ENCODE data around the gene TARDBP. TPM values are rescaled to one million over a fixed set of nuclear protein-coding genes. Genes with fewer than 3 reads are reported as not detected.
A peak's percentile ranks its signal among the peaks of the same experiment; 100 is the strongest.

The TARDBP gene
- total and polyA plus RNA-seq, 9 of the 15 experiments (the other 6 are each of a cell fraction or from before 2014, with no cell fraction given), result 122 to 515 (median 243) TPM

- TF ChIP-seq MXD1 (CRISPR knock-in tag; IDR thresholded peaks at IDR 0.05; ENCODE audit: borderline replicate concordance, poor library complexity, severe bottlenecking) (peak; percentile 4), TEAD2 (tag; IDR thresholded peaks at IDR 0.05) (no peak), BRF1 (IDR thresholded peaks at IDR 0.05; ENCODE audit: borderline replicate concordance, extremely low read depth, insufficient read length) (no peak), ZNF347 (CRISPR knock-in tag; IDR thresholded peaks at IDR 0.05; ENCODE audit: low read depth) (no peak), SMAD2 (IDR thresholded peaks at IDR 0.05; ENCODE audit: low read depth, low read length) (no peak), COPS2 (conservative IDR thresholded peaks at IDR 0.05) (no peak), ZKSCAN3 (CRISPR knock-in tag; IDR thresholded peaks at IDR 0.05) (no peak), TSHZ1 (CRISPR knock-in tag; IDR thresholded peaks at IDR 0.05) (no peak), CREB5 (CRISPR knock-in tag; IDR thresholded peaks at IDR 0.05) (no peak), ZNF551 (CRISPR knock-in tag; IDR thresholded peaks at IDR 0.05) (no peak), HDAC1 (IDR thresholded peaks at IDR 0.05) (peak in 1 of 2 experiments; percentile 88; a peak in 2 of 4 replicates), NR2F6 (CRISPR knock-in tag; IDR thresholded peaks at IDR 0.05) (no peak), HMBOX1 (IDR thresholded peaks at IDR 0.05) (no peak), SRSF3 (IDR thresholded peaks at IDR 0.05; ENCODE audit: insufficient read depth, low read length) (no peak), ZNF512 (tag; IDR thresholded peaks at IDR 0.05) (no peak), USF2 (CRISPR knock-in tag; IDR thresholded peaks at IDR 0.05) (0 out of 2 replicates have a peak, but pooled peaks have one; percentile 9)
Observed at GRCh38 chr1:11059155-11059967, 46.9 kb downstream of the TARDBP start (continued).

Data from K562 (cell line).